ENCODE data around the gene PYGB.

The PYGB gene

DNA sequence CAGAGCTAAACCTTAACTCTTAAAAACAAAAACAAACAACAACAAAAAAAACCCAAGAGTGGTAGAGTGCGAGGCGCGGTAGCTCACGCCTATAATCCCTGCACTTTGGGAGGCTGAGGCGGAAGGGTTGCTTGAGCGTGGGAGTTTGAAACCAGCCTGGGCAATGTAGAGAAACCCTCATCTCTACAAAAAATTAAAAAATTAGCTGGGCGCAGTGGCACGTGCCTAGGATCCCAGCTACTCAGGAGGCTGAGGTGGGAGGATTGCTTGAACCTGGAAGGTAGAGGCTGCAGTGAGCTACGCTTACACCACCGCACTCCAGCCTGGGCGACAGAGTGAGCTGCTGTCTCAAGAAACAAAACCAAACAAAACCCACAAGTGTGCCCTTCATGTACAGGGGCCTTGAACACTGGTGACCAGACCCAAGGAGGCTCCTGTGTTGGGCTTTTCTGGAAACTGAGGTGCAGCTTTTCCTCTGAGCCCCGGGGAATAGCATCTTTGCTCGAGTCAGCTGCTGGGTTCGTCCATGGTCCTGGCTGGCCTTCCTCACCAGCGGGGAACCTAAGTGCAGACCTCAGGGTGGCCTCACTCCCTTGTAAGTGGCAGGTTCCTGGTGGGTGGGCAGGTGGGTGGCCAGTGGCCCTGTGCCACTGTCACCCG is 39.9 kb downstream of the PYGB start:
- H3K4me3 ChIP-seq (ENCODE audit: low read depth, low read length), result no peak overlapping the region
- no peak for DNase-seq (ENCODE audit: low read depth)
- TF ChIP-seq, protein P1, sequence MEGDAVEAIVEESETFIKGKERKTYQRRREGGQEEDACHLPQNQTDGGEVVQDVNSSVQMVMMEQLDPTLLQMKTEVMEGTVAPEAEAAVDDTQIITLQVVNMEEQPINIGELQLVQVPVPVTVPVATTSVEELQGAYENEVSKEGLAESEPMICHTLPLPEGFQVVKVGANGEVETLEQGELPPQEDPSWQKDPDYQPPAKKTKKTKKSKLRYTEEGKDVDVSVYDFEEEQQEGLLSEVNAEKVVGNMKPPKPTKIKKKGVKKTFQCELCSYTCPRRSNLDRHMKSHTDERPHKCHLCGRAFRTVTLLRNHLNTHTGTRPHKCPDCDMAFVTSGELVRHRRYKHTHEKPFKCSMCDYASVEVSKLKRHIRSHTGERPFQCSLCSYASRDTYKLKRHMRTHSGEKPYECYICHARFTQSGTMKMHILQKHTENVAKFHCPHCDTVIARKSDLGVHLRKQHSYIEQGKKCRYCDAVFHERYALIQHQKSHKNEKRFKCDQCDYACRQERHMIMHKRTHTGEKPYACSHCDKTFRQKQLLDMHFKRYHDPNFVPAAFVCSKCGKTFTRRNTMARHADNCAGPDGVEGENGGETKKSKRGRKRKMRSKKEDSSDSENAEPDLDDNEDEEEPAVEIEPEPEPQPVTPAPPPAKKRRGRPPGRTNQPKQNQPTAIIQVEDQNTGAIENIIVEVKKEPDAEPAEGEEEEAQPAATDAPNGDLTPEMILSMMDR (IDR thresholded peaks at IDR 0.05; ENCODE audit: low read depth, low read length, missing control alignments), result no peak

DNA sequence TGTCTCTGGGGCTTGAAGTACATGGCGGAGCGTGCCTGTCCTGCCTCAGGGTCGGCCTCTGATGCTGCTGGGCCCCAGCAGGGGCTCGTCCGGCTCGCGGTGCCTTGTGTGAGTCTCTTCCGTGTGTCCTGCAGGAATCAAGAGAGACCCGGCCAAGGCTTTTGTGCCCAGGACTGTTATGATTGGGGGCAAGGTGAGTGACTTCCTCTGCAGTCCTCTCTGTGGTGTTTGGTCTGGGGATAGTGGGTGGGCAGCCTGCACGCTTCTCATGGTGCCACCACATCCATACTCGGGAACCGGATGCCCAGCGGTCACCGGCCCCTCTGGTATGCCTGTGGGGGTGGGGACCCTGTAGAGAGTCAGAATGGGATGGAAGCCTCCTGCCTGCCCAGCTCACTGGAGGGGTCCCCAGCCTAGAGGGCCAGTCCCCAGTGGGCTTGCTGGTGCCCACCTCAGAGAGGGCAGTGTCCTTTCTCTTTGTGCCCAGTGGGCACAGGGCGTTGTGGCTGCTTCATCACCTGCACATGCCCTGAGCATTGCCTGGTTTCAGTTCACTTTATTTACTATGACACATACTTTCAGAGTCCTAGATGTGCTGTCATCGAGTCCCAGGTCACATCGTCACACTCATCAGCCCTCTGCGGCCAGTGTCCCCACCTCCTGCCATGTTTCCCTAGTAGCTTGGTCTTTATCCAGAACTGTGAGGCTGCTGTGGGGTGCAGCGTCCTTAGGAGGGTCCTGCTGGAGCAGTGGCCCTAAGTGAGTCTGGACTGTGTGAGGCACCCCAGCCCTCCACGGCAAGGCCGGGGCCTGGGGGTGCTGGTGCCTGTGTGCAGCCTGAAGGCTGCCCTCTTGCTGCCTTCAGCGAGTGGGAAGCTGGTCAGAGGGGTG is 40.7 kb downstream of the PYGB start:
- H3K4me3 ChIP-seq (ENCODE audit: low read depth, low read length), result no peak overlapping the region
- DNase-seq (ENCODE audit: low read depth), result no peak
- TF ChIP-seq, protein P1 (IDR thresholded peaks at IDR 0.05; ENCODE audit: low read depth, low read length, missing control alignments), result no peak

DNA sequence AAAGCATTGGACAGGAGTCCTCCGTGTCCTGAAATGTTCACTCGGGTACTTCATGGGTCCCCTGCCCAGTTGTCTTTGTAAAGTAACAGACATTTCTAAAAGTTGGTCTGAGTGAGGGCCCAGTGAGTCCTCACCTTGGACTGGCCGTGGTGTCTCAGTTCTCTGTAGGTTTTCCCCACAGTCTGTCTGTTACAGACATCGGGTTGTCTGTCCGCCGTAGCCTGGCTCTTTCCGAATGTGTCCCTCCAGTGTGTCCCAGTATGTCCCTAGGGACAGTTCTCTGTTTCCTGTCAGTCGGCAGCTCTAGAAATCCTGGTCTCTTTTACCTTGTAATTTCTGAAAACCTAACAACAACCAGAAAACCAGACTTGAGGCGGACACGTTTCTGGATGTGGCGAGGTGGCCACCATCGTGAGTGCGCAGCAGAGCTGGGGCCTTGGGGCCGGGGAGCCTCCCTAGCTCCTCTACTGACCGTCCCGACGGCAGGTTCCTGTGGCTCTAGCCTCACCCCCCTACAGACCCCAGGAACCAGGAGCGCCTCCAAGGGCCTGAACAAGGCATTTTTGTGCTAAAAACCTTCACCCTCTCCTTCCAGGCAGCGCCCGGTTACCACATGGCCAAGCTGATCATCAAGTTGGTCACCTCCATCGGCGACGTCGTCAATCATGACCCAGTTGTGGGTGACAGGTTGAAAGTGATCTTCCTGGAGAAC is 42.2 kb downstream of the PYGB start:
- DNase-seq (ENCODE audit: low read depth), result no peak
- TF ChIP-seq, protein P1 (IDR thresholded peaks at IDR 0.05; ENCODE audit: low read depth, low read length, missing control alignments), result no peak
- no peak overlapping the region for H3K4me3 ChIP-seq (ENCODE audit: low read depth, low read length)

DNA sequence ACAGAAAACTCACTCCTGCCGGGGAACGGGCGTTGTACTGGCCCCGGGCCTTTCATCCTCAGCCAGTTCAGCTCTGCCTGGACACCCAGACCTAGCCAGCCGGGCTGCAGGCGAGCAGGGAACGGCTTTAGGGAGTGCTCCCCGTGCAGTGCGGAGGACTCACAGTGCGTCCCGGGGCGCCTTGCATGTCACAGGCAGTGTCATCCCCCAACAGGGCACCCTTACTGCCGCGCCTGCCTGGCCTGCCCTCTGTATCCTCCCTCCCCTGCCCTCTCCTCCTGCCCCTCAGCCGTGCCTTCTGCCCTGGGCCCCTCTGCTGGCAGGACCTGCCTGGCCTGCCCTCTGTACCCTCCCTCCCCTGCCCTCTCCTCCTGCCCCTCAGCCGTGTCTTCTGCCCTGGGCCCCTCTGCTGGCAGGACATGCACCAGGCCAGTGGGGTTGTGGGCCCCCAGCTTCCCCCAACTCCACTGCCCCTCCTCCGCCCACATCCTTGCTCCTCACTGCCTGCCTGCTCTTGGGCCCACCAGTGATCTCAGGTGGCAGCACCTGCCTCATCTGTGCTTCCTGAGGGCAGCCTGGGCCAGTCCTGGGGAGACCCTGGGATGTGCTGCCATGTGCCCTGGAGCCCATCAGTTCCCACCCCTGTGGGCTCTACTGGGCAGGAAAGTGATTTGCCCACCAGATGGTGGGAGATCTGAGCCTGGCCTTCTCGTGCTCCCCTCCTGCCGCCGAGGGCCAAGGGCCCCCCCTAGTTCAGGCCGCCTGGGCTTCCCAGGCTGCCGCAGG is 43.0 kb downstream of the PYGB start:
- TF ChIP-seq, protein P1 (IDR thresholded peaks at IDR 0.05; ENCODE audit: low read depth, low read length, missing control alignments), result no peak
- H3K4me3 ChIP-seq (ENCODE audit: low read depth, low read length), result no peak overlapping the region
- no peak for DNase-seq (ENCODE audit: low read depth)

DNA sequence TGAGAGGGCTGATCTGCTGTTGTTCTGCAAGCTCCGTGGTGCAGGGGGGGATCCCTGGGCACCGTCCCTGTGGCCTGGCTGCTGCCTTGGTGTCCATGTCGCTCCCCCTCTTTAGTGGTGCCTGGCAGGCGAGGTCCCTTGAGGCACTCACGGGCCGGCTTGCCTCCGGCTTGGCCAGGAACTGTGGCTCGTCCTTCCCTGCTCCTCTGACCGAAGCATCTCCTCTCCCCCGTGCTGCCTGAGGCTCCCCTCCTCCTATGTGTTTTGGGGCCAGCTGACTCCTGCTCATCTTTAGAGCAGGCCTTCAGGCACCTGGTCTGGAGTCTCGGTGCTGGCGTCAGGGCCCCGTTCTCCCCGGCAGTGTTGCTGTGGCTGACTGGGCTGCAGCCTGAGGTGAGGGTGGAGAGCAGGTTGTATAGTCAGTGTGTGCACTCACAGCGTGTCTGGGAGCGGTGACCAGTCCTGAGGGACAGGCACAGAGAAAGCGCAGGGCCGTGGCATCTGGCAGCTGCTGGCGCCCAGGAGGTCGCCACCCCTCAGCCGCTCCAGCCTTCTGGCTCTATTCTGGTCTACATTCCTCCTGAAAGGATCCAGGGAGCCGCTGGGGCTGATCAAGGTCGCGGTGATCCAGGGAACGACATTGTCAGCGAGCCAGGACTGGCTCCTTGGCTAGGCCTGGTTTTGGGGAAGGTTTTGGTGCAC is 43.7 kb downstream of the PYGB start:
- TF ChIP-seq, protein P1 (IDR thresholded peaks at IDR 0.05; ENCODE audit: low read depth, low read length, missing control alignments), result no peak
- H3K4me3 ChIP-seq (ENCODE audit: low read depth, low read length), result no peak overlapping the region
- no peak for DNase-seq (ENCODE audit: low read depth)

Data from GM12864 (cell line).